Bronchus fibroblast of lung (primary cell): ENCODE data around the gene PIGM. TPM values are rescaled to one million over a fixed set of nuclear protein-coding genes. Genes with fewer than 3 reads are reported as not detected.

Experiments used
- total RNA-seq: library from RNA; depleted of rRNA; stranded (reverse); fragments of >200 nt; gene quantifications from 2 replicates; pipeline ENCODE4 v1.2.3, GENCODE V29; 2015

The PIGM gene
- 2.2 and 2.4 TPM in 2 replicates for total RNA-seq

GRCh38 chr1:160031365-160032164 lies at the start of gene PIGM:
TSS of gene PIGM (minus strand) at chr1:160031990. CDS start at chr1:160031739, 251 bp downstream.

DNA sequence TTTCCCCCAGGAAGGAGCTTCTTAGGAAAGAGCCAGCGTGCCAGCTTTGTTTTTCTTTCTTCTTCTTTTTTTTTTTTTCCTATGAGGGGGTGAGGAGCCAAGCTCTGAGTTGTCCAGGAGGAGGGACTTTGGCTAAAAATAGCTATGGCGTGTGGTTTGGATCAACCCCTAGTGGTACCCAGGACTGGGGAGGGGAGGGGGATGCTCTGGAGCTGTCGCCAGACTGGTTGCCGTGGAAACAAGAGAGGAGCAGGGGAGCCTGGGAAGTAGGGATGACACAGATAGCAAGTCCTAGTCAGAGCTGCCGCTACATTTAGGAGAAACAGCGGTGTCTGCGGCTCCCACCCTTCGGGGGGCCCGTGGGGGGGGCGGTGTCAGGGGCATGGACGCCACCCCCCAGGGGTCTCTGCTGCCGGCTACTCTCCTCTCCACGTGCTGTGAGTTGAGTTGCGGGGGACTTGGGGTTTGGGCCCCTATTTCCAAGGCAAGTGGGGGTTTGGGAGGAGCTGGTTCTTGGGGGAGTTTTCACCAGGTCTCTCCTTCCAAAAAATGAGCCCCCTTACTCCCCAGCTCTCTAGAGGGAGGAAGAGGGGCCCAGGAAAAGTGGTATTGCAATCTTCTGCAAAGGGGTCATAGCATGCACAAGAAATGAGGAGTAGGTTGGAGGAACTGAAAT lies 49.6 kb upstream of the PIGM start, which contains the start of gene KCNJ9:
KCNJ9 (plus strand) TSS at position 278 of the 676 bp plus-strand sequence. CDS start 2,493 bp downstream, outside the sequence.

DNA sequence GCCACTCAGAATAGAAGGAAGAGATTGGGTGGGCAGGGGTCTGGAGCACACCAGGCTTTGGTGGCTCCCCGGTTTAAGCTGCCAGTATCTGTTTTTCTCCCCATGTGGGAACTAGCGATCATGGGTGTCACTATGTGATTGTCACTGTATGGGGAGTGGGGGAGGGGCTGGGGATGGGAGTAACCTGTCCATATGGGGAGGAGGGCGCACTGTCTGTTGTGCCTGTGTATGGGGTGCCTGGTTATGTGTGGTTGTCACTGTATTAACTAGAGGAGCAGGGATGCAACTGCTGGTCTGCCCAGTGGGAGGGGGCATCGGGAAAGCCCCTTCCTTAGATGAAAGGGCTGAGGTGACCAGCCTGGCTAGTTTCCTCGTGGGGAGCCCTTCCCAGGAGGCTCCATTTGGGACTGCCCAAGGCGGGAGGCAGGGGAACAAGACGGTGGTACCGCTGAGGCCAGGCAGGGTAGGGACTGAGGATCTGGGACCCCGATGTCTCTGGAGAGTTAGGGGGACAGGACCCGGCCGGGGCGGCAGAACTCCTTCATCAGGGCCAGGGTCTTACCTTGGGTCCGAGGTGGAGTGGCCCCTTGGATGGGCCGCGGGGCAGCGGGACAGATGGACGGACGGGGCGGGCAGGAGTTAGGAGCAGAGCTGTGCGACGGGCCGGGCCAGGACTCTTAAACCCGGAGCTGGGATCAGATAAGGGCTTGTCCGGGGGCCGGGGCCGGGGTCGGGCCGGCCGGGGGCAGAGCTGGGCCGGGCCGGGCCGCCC lies 37.9 kb upstream of the PIGM start, which contains the start of gene KCNJ10:
KCNJ10 (minus strand) TSS at position 701 of the 772 bp plus-strand sequence. CDS start 27,628 bp downstream, outside the sequence.

Other genes with a start within 250 kb of the PIGM start
- not detected in 2 replicates for gene FCRL6, start 229.6 kb downstream of the PIGM start, total RNA-seq
- gene SLAMF8, start 205.1 kb downstream of the PIGM start, total RNA-seq = not detected in 2 replicates
- gene VSIG8, start 169.3 kb downstream of the PIGM start, total RNA-seq = not detected in 2 replicates
- 0.30 and 0.84 TPM in 2 replicates for gene CFAP45, start 131.8 kb downstream of the PIGM start, total RNA-seq
- 552 and 717 TPM in 2 replicates for gene TAGLN2, start 106.5 kb downstream of the PIGM start, total RNA-seq
- under 0.01 and 0.17 TPM in 2 replicates for gene IGSF9, start 86.4 kb downstream of the PIGM start, total RNA-seq
- not detected in 2 replicates for gene SLAMF9, start 77.8 kb downstream of the PIGM start, total RNA-seq
- gene KCNJ10, start 38.2 kb upstream of the PIGM start, total RNA-seq = not detected in 2 replicates
- gene KCNJ9, start 49.5 kb upstream of the PIGM start, total RNA-seq = not detected in 2 replicates
- gene IGSF8, start 66.6 kb upstream of the PIGM start, total RNA-seq = 13.2 and 14.1 TPM in 2 replicates
- 0.50 and 1.5 TPM in 2 replicates for gene ATP1A2, start 83.8 kb upstream of the PIGM start, total RNA-seq
- not detected in 2 replicates for gene ATP1A4, start 119.6 kb upstream of the PIGM start, total RNA-seq
- 0.15 TPM in 1 of 2 replicates, not detected in the other for gene CASQ1, start 158.6 kb upstream of the PIGM start, total RNA-seq
- 71.3 and 77.7 TPM in 2 replicates for gene PEA15, start 173.4 kb upstream of the PIGM start, total RNA-seq
- 35.1 and 41.5 TPM in 2 replicates for gene DCAF8, start 230.6 kb upstream of the PIGM start, total RNA-seq